ENCODE measurements around the gene ZKSCAN4.

ZKSCAN4 gene

DNA sequence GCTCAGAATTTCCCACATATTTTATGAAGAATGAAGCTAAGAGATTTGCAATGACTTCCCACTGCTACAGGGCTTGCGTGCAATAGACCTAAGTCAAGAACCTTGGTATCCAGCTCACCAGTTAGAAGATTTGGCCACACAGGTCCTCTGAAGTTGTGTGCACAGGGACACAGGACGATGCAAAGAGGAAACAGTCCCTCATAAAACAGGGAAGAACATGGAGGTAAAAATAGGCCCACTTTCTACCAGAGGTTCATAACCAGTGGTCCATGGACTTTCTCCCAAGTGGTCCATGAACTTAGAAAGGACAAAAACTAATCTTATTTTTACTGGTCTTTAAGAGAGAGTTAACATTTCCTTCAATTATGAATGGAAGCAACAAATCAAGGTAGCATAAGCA is 1.3 kb downstream of the ZKSCAN4 start:
- no peak for DNase-seq (ENCODE audit: low read depth in 2 of 2)

DNA sequence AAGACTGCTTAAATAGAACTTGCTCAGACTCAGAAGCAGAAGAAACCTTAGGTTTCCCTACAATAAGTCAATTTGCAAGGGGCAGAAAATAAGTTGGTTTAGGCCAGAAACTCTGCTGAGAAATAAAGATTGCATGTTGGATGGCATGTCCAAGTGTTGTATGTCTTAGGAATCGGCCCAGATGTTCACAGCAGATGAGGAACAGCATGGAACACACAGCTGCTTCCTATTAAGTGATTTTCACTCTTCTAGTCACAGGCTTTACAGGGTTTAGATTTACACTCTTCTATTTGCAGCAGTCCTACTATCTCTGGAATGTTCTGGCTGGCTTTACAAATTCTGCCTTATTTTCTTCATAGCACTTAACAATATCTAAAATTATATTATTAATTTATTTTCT is 3.2 kb downstream of the ZKSCAN4 start:
- no peak for DNase-seq (ENCODE audit: low read depth in 2 of 2)

DNA sequence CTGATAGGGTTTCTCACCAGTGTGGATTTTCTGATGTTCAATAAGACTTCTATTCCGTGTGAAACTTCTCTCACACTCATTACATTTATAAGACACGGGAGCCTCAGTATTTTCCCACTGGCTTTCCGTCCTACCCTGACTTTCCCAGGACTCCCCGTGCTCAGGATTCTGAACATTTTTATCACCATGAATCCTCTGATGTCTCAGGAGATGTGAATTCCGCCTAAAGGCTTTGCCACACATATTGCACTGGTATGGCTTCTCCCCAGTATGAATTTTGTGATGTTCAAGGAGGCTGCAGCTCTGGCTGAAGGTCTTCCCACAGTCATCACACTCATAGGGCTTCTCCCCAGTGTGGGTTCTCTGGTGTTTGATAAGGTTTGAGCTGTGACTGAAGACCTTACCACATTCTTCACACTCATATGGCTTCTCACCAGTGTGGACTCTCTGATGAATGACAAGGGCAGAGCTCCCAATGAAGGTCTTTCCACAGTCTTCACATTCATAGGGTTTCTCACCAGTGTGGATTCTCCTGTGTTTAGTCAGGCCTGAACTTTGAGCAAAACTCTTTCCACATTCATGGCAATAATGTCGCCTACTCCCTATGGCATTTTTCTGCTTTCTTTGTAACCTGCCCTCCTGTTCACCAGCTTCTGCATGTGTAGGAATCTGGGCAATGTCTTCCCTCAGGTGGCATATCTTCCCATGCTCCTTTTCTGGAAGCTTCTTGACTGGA is 6.7 kb downstream of the ZKSCAN4 start:
- DNase-seq (ENCODE audit: low read depth in 2 of 2): no peak

DNA sequence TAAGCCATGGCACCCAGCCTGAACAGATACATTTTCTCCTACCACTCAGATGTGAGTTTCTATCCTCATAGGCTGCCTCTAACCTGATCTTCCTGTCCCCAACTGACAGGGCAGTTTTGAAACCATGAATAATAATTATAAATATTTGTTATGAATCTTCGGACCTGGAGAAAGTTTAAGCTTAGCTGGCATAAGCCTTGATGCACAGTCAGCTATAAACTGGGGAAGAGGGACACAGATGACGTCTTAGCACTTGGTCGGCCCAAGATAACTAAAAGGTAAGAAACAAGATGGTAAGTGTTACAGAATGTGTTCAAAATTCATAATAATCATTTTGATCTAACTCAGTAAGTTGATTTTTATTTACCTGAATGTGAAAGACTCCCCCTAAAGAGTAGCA is 8.1 kb downstream of the ZKSCAN4 start:
- DNase-seq (ENCODE audit: low read depth in 2 of 2): no peak

DNA sequence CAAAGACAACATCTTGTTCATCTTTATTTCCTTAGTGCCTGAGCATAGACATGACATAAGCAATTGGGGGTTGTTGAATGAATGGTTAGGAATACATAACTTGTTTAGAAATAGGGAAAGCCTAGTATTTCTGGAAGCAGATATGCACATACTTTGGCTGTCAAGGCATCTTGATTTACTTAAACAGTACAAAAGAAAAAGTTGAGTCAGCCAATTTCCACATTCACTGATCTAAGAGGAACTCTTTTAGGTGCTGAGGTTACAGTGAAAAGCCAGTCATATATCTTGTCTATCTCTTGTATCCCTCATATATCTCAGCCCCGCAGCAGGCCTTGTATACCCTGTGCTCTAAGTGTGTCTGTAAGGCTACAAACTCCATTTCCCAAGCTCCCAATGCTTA is 11.6 kb downstream of the ZKSCAN4 start:
- no peak for DNase-seq (ENCODE audit: low read depth in 2 of 2)

DNA sequence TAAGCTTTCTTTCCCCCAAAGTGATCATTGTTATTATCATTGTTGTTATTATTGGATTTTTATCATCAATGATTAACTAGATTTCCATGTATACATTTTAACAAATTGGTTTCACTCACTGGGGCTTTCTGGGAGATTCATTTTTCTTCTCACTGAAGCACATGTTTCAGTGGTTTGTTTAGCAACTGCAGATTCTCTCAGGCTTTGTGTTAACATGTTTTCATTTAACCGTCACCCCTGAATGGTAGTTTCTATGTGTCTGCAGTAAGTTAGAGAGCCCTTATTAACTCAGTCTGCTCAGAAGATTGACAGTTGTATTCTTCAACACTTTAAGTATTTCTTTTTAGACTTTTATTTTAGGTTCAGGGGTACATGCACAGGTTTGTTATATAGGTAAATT is 12.4 kb downstream of the ZKSCAN4 start:
- DNase-seq (ENCODE audit: low read depth in 2 of 2): no peak

DNA sequence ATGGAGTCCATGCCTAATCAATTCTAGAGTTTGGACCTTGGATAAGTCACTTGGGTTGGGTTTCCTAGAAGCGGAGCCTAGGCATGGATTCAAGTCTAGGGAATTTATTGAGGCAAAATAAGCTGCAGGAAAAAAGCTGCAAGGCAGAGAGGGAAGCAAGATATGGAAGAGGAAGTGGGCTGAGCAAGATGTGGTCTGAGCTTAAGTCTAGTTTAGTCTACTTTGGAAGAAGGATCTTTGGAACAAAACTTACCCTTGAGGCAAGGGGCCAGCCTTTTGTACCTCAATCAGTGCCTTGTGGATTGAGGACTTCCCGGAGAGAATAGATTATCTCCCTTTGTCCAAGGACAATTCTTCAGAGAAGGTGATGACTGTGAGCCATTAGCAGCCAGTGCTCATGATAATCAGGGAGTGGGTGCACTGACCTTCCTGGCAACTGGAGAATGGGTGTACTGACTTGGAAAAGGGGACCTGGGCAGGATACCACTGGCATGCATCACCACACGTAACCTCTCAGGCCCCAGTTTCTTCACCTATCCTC is 16.1 kb downstream of the ZKSCAN4 start:
- DNase-seq (ENCODE audit: low read depth in 2 of 2): no peak

DNA sequence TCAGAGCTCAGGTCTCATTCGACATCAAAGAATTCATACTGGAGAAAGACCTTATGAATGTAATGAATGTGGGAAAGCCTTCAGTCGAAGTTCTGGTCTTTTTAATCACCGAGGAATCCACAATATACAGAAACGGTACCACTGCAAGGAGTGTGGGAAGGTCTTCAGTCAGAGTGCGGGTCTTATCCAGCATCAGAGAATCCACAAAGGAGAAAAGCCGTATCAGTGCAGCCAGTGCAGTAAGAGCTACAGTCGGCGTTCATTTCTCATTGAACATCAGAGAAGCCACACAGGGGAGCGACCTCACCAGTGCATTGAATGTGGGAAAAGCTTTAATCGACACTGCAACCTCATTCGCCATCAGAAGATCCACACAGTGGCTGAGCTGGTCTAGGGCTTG is 19.3 kb downstream of the ZKSCAN4 start:
- no peak for DNase-seq (ENCODE audit: low read depth in 2 of 2)

DNA sequence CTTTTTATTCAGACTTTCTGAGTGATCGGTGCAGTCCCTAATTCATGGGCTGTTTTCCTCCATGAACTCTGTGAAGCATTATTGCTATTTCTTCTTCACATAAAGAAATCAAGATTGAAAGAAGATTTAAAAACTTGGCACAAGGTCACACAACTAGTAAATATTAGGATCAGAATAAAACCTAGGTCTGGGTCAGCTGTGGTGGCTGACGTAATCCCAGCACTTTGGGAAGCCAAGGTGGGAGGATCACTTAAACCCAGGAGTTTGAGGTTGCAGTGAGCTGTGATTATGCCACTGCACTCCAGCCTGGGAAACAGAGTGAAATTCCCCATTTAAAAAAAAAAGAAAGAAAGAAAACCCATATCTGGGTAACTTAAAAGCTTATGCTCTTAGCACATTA is 25.6 kb downstream of the ZKSCAN4 start:
- no peak for DNase-seq (ENCODE audit: low read depth in 2 of 2)

DNA sequence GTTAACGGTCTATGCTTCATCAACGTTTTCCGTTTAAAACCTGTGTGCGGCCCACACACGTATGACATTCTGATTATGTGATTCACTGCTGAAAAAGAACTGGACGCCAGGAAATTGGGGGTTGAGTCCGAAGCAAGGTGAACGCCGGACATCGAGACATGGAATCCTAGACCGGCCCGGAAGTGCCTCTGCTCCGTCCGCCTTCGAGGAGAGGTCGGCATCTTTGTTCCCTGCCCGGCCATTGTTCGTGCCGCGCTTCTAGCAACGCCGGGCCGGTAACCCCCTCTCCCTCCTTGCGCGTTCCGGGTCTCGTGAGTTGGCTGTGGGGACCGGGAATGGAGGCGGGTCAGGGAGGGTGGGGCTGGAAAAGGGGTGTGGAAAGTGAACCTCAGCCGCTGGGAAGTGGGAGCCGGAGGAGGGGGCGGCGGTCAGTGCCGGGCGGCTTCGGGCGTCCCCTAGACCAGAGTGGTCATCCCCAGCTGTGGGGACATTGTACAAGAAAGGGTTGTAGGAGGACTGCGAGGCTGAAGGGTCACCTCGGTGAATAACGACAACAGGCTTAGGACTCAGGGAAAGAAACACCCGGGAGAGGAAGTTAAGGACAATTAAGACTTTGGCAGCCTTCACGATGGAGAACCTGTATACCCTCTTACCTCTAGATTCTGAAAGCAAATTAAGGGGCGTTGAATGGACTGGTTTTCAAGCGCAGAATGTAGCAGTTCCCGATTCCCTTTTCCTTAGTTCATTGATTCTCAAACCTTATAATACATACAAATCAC is 26.8 kb downstream of the ZKSCAN4 start, which contains the start of gene ZSCAN9:
TSS of gene ZSCAN9 (plus strand) at position 220 of the 779 bp plus-strand sequence. CDS start 1,810 bp downstream, outside the sequence.
- DNase-seq (ENCODE audit: low read depth in 2 of 2): peak in 1 of 2 donors; percentile 6

DNA sequence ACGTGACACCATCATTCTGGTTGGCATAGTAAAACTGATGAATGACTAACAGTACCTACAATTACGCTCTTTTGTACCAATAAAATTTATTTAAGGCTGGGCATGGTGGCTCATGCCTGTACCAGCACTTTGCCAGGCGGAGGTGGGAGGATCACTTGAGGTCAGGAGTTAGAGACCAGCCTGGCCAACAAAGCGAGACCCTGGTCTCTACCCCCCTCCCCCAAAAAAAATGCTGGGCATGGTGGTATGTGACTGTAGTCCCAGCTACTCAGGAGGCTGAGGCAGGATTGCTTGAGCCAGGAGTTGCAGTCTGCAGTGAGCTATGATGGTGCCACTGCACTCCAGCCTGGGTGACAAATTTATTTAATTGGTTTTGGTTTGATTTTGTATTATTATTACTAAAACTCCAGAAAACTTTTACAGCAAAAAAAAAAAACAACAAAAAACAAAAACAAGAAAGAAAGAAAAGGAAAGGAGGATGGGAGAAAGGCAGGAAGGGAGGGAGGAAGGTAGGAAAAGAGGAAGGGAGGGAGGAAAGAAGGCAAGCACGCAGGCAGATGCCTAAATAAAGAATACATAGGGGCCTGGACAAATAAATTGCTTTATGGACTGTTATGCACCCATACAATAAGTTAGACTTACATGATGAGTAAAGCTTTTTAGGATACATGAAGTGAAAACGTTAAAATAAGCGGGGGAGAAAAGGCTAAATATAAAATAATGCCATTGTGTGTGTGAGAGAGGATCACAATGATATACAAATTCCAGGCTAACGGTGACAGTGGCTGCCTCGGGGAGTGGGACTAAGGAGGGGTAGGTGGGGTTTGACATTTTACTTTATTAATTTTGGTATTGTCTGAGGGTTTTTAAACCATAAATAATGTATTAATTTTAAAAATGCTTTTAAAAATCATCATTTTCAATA is 27.7 kb downstream of the ZKSCAN4 start:
- no peak for DNase-seq (ENCODE audit: low read depth in 2 of 2)

DNA sequence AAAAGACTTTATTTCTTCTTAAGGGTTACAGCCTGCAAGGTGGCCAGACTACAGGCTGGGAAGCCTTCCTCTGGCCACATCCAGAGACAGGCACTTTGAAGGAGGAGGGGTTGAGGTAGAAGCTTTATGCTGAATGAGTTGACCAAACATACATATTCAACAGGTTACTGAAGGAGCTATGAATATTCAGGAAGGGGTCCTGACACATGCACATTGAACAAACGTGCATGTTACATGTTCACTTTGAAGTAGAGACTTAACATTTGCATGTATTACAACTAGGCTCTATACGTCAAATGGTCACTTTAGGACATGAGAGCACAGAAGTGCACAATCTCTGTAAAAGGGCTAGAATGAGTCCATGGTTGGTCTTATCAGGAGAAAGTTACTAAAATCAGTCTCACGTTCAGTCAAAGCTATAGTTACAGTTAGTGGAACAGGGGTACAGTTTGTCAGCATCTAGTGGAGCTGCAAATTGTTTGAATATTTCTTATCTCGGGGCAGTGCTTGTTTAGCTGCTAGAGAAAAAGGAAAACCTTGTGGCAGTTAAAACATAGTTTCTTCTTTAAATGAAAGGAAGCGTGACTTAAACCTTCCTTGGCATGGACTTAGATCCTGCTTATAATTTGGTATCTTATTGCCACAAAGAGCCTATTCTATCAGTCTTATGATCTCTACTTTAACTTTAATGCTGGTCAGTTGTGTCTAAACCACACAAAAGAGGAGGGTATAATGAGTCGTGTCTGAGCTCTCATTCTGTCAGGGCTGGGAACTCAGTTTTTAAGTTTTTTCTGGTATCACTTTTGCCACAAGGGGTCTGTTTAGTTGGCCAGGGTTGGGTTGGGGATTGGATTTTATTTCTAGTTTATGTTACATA is 31.6 kb downstream of the ZKSCAN4 start:
- no peak for DNase-seq (ENCODE audit: low read depth in 2 of 2)

DNA sequence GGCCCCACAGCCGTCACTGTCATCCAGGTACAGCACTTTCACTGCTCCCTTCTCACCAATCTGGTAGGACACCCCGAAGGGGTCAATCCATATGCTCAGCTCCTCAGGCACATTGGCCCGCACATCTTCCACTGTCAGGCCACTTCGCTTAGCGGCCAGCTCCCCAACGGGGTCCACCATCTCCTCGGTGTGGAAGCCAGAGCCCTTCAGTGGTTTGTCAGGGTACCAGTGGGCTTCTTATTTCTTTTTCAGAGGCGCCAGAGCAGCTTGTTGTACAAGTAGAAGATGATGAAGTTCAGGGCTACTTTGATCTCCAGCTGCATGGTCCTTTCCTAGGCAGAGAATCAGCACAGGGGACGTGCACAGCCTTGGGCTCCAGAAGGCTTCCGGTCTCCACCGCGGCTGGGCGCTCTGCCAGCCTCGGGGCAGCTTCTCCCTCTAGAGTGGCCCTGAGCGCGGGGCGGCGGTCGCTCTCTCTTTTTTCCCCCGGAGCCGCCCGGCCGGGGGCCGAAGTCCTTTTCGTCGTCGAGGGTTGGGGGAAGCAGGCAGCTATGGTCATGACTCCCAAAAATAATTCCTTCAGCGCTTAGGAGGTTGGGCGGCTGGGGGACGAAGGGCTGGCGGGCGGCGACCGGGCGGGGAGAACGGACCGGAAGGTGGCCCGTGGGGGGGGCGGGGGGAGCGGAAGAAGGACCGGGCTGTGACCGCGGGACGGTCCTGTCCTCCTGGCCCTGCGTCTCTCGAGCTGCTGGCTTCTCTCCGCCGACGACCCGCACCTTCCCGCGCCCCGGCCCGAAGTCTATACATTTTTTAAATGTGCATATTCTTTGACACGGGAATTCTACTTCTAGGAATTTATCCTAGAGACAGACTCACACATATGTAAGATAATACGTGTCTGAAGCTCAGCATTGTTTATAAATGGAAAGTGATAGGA is 33.5 kb downstream of the ZKSCAN4 start:
- no peak for DNase-seq (ENCODE audit: low read depth in 2 of 2)

DNA sequence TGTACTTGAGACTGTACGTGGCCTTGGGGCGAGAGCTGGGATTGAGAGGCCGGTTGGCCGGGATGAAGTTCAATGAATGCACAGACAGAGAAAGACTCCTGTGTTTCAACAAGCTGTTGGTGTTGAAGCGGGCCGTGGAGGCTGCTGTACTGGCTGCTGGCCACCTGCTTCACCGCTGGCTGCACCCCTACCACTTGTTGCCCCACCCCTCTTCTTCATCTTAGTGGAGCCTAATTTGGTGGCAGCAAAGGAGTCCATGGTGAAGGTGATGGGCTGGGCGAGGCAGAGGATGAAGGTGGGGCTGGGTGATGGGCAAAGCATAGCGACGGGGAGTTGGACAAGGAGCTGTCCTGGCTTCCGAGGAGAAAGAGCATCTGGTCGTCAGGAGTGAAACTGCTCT is 34.2 kb downstream of the ZKSCAN4 start:
- DNase-seq (ENCODE audit: low read depth in 2 of 2): no peak

DNA sequence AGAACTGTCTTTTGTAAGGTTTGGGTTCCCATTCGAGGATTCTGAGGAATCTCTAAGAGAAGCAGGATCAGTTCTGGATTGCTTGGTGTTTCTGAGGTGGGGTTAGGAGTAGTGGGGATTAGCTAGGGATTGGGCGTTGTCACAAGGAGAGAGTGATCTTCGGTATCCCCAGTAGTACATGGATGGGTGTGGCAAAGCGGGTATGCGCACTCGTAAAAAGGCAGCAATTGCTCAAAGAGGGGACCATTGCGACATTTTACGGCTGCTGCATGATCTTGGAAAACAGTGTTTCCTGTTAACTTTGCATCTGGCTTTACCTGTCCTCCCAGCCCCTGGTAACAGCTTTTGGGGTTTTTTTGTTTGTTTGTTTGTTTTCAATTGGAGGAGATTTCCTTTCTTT is 36.6 kb downstream of the ZKSCAN4 start:
- DNase-seq (ENCODE audit: low read depth in 2 of 2): no peak

DNA sequence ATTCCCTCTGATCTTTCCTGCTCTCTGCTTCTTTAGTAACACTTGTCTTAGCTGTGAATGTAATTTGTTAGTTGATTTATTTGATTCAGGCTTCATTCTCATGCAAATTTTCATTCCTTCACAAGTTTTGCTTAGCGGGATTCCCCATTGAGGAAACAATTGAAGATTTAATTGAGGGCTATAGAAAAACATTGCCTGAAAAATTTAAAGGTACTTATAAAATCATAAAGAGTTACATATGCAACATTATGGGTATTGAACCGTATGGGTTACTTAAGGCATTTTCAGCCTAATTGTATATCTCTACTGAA is 38.9 kb downstream of the ZKSCAN4 start:
- no peak for DNase-seq (ENCODE audit: low read depth in 2 of 2)

DNA sequence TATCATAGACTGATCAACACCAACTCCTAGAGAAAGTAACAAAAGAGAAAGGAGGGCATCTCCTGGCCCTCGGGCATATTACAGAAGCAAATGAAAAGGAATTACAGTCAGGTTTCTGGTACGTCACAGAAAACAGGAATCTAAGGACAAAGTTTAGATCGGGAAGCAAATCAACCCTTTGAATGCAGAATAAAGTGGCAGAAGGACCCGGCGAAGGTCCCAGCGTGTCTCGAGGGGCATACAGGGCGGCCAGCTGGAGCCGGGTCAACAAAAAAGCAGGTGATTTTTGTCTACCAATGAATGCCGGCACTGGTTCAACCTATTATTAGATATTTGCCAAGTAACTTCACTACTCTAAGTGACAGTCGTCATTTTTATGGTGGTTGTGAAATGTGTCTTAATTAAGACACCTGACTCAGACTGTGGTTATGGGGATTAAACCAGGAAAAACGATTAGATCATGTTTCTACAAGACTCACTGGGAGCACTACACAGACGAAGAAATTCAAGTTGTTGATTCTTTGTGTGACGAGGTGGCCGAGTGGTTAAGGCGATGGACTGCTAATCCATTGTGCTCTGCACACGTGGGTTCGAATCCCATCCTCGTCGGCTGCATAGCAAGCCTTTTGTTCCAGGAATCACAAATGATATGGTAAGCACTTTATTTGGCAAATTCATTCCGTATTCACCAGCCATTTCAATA is 39.4 kb downstream of the ZKSCAN4 start:
- DNase-seq (ENCODE audit: low read depth in 2 of 2): no peak

DNA sequence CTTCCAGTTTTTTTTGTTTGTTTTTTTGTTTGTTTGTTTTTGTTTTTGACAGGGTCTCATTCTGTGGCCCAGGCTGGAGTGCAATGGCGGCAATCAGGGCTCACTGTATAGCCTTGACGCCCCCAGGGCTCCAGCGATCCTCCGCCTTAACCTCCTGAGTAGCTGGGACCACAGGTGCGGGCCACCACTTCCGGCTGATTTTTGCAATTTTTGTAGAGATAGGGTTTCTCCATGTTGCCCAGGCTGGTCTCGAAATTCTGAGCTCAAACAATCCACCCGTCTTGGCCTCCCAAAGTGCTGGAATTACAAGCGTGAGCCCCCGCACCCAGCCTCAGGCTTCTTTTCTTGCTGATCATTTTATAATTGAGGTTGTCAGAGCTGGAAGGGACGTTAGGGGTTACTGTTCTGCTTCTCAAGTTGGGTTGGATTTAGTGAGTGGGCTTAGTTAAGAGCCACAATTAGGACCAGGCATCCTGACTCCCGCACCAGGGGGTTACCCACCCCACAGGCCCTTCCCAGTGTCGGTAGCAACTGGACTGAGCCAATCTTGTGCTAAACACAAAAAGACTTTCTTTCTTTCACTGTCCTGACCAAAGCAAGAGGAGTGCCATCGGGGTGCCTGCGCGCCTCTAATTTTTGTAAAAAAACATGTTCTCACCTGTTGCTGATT is 40.1 kb downstream of the ZKSCAN4 start:
- no peak for DNase-seq (ENCODE audit: low read depth in 2 of 2)

Measured in stimulated activated CD8-positive, alpha-beta memory T cell treated with anti-CD3 and anti-CD28 coated beads, Interleukin-2, amount 100 ng/mL, for 1 hour (primary cell).